ENCODE measurements around the gene COPS4.

DNA sequence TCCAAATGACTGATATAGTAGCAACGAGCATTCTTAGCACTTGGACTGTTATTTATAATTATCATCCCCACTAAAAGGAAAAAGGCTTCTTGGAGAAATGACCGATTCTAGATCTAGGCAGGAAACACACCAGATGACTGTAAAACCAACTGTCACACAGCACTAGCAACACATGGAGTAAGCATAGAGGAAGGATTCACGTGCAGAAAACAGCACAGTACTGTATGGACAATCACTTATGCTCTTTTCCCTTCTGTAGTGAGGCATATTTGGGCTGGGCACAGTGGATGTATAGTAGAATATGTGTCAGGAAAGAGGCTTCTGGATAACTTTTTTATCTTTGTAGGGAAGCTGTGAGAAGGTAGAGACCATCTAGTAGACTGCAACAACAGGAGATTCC lies 6.0 kb upstream of the COPS4 start:
- no peak for TF ChIP-seq CTCF (IDR thresholded peaks at IDR 0.05)
- TF ChIP-seq POLR2A (IDR thresholded peaks at IDR 0.05) = no peak

Data from thyroid gland (tissue), 4 donors.